Measurements from ENCODE around the gene GADD45A.
"Not testable (repeated sequence)": the region's sequence is repeated elsewhere in the genome, so short reads cannot be mapped to it uniquely, and the experiment has no call there.

Gene GADD45A

DNA sequence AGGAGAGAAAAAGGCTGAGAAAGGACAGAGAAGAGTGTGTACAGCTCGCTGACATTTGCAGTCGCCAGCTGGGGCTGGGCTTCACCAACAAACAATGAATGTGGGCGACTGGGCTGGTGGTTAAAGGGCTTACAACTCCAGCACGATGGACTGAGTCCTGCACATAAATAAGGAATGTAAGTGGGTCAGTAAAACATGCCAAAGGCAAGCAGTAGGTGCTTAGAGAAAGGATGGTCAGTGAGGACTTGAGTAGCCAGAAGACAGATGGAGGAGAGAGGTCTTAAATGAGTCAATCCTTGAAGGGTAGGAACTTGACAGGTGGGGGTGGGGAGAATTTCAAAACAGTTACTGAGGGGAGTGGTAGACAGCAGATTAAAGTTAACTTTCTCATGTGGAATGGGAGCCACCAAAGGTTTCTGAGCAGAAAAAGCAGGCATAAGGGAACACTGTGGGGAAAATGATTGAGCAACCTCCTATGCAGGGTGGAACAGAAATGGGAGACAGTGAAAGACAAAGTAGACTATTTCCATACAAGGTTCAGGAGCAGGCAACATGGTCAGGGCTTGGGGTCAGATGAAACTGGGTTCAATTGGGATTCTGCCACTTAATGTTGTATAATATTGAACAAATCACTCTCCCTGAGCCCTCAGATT lies 37.4 kb downstream of the GADD45A start:
- TF ChIP-seq, protein P1, sequence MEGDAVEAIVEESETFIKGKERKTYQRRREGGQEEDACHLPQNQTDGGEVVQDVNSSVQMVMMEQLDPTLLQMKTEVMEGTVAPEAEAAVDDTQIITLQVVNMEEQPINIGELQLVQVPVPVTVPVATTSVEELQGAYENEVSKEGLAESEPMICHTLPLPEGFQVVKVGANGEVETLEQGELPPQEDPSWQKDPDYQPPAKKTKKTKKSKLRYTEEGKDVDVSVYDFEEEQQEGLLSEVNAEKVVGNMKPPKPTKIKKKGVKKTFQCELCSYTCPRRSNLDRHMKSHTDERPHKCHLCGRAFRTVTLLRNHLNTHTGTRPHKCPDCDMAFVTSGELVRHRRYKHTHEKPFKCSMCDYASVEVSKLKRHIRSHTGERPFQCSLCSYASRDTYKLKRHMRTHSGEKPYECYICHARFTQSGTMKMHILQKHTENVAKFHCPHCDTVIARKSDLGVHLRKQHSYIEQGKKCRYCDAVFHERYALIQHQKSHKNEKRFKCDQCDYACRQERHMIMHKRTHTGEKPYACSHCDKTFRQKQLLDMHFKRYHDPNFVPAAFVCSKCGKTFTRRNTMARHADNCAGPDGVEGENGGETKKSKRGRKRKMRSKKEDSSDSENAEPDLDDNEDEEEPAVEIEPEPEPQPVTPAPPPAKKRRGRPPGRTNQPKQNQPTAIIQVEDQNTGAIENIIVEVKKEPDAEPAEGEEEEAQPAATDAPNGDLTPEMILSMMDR (conservative IDR thresholded peaks at IDR 0.05), result no peak
- H3K27ac ChIP-seq, result peak overlapping the region; percentile 93; the same call in 1 of the 2 replicates

GRCh38 chr1:67723126-67723525 lies 38.1 kb downstream of the GADD45A start:
- TF ChIP-seq, protein P1 (conservative IDR thresholded peaks at IDR 0.05), result no peak
- H3K27ac ChIP-seq, result peak overlapping the region; percentile 93; the same call in 1 of the 2 replicates

DNA sequence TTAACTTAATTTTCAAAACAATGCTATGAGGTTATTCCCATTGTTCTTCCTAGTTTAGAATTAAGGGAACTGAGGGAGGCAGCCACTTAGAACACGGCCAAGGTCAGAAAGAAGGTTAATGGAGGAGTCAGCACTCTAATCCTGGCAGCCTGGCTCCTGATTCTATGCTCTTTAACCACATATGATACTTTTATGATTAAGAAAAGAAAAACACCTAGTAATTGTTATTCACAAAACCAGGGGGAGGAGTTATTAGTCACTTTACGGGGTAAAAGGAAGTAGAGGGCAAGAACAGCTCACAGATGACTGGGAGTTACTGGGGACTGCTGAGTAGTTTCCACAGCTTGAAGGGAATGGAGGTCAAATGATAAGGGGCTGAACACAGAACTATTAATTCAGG lies 38.6 kb downstream of the GADD45A start:
- TF ChIP-seq, protein P1 (conservative IDR thresholded peaks at IDR 0.05), result no peak
- peak overlapping the region; percentile 93 for H3K27ac ChIP-seq

- TF ChIP-seq, protein P1 (conservative IDR thresholded peaks at IDR 0.05), result no peak
- peak overlapping the region; percentile 93 for H3K27ac ChIP-seq
Observed at GRCh38 chr1:67724928-67725560, 40.0 kb downstream of the GADD45A start.

GRCh38 chr1:67726224-67726623 lies 41.2 kb downstream of the GADD45A start:
- H3K27ac ChIP-seq, result peak overlapping the region; percentile 93

DNA sequence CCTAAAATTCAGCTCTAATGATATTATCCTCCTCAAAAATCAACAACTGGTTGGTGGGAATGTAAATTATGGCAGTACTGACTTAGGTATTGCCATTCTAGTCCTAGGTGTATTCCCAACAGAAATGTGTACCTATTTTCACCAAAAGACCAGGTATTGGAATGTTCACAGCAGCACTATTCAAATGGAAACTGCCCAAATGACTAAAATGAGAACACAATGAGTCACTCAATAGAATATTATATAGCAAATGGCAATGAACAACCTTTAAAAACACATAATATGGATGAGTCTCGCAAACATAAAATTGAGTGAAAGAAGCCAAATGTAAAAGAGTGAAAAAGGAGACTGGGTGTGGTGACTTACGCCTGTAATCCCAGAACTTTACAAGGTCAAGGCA lies 44.9 kb downstream of the GADD45A start:
- TF ChIP-seq, protein P1 (conservative IDR thresholded peaks at IDR 0.05), result no peak
- H3K27ac ChIP-seq, result no peak overlapping the region

More at GRCh38 chr1:67726224-67726623, 41.2 kb downstream of the GADD45A start:
- TF ChIP-seq, protein P1 (conservative IDR thresholded peaks at IDR 0.05), result no peak

DNA sequence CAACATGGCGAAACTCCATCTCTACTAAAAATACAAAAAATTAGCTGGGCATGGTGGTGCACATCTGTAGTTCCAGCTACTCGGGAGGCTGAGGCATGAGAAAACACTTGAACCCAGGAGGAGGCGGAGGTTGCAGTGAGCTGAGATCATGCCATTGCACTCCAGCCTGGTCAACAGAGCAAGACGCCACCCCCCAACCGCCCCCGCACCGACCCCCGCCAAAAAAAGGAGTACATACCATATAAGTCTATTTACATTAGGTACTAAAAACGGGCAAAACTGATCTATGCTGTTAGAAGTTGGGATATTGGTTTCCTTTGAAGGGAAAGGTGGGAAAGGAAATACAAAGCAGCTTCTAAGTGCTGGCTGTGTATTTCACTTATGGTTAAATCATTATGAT lies 45.3 kb downstream of the GADD45A start:
- not testable (repeated sequence) for H3K27ac ChIP-seq

GRCh38 chr1:67731322-67731721 lies 46.3 kb downstream of the GADD45A start:
- TF ChIP-seq, protein P1 (conservative IDR thresholded peaks at IDR 0.05), result no peak
- no peak overlapping the region for H3K27ac ChIP-seq

All from VCaP (cell line).